ENCODE measurements around the gene JAM3.
"Not testable (repeated sequence)": the region's sequence is repeated elsewhere in the genome, so short reads cannot be mapped to it uniquely, and the experiment has no call there.

JAM3 gene

DNA sequence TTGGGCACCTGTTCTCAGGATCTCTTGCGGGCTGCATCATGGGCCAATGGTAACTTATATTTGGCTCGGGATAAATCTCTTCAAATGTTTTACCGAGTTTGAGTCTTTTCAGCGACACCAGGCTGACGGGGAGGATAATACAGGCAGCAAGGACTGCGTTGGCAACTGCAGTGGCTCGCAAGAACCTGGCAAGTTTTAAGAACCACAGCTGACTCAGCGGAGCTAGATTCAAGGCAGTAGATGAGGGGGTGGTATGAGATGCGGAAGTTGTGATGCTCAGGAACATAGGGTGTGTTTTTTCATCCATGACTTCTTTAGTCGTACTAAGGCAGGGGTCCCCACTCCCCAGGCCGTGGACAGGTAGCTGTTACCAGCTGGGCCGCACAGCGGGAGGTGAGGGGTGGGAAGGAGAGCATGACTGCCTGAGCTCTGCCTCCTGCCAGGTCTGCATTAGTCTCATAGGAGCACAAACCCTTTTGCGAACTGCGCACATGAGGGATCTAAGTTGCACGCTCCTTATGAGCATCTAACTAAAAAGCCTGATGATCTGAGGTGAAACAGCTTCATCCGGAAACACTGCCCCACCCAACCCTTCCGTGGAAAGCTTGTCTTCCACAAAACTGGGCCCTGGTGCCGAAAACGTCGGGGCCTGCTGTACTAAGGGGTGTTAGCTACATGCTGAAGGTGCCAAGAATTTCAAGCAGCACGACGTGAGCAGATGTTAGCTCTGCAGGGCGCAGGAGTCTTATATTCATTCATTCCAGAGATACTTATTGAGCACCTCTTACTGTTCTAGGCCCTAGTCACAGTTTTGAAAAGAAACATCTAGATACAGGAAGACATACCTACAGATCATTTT lies 6.4 kb upstream of the JAM3 start:
- no peak for DNase-seq (ENCODE audit: low read depth)

DNA sequence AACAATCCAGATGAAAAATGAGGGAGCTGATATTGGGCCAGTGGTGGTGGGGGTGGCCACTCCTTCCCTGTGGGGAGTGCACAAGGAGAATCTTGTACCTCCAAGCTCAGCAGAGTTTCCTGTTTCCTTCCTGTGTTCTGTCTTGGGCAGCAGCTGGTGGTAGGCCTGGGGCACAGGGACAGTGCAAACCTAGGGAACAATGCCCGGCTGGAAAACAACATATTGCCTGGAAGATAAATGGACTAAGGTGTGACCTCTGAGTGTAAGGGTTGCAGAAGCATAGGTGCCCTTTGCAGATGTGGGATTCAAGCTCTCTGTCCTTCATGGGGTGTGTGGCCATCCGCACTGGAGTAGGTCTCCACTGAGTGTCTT lies 5.8 kb upstream of the JAM3 start:
- DNase-seq (ENCODE audit: low read depth) = no peak

DNA sequence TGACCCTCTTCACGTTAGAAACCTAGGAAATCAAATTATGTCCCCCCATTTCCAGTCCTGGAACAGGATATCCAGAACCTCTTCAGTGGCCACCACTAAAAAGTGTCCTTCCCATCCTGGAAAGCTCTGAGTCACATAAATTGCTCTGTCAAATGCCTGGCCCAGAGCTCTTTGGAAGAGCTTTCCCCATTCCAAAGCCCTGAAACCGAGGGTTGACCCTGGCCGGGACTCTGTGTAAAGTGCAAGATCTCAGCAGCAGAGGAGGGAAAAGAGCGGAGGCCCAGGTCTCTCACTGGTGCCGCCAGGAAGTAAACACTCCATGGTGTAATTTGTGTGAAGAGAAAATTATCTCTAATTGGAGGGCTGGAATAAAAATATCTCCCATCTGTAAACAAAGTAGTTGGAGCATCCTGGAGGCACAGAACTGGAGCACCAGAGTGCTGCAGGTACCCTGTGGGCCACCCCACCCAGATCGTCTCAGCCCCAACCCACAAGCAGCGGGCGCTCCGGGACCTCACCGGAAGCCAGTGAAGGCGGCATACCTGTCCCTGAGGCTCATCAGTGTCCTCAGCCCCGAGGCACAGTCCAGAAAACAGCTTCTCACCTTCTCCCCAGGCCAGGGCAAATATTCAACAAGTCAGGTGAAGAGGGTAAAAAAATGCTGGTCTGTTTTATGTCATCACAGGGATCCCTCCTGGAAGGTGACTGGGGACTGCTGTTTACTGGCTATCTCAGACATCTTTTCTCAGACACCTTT lies 4.7 kb upstream of the JAM3 start:
- DNase-seq (ENCODE audit: low read depth) = no peak

DNA sequence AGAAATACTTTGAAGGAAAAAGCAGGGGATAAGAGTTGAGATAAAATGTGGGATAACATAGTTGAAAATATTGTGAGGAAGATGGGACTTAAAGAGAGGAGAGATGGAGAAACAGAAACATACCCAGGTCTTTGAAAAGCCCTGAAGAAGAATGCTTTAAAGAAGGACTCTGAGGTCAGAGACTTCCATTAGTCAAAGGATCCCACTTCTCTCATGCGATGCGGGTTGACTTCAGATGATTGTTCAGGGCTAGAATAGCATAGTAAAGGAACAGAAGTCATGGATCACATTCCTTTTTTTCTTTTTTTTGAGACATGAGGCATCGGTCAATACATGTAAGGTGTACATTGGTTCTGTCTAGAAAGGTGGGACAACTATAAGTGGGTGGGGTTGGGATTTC lies 3.5 kb upstream of the JAM3 start:
- no peak for DNase-seq (ENCODE audit: low read depth)

DNA sequence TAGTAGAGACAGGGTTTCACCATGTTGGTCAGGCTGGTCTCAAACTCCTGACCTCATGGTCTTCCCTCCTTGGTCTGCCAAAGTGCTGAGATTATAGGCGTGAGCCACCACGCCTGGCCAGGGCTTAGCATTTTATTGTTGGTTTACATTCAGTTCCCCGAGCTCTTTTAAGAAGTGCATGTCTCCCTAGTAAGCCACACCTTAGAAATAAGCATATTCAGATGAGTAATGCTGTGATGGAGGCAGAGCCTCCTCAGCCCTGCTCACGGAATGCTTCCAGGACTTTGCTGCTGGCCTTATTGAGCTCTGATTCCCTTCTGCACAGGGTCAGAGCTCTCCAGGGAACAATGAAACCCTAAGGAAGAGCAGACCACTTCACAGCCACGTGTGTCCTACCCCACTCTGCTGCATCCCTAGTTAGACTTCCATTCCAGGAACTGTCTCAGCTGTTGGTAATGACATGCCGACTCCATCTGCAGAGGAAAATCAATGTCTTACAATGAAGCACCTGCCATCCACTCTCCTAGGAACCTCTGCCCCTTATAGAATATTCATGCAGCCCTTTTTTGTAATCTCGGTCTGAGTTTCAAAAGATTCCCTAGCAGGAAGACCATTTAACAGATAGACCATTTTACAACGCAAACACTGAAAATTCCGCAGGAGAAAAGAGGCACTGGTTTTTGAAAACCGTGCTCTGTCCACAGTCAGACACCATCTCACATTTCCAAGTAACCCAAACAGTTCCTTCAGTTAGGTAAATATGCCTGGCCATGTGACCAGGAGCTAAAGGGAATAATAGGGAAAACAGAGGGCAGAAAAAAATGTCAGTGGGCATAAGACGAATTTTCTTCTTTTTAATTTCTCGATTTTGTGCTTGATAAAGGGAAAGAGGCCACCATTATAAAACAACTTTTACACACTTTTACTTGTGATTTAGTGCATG lies 1.7 kb upstream of the JAM3 start:
- DNase-seq (ENCODE audit: low read depth) = no peak

DNA sequence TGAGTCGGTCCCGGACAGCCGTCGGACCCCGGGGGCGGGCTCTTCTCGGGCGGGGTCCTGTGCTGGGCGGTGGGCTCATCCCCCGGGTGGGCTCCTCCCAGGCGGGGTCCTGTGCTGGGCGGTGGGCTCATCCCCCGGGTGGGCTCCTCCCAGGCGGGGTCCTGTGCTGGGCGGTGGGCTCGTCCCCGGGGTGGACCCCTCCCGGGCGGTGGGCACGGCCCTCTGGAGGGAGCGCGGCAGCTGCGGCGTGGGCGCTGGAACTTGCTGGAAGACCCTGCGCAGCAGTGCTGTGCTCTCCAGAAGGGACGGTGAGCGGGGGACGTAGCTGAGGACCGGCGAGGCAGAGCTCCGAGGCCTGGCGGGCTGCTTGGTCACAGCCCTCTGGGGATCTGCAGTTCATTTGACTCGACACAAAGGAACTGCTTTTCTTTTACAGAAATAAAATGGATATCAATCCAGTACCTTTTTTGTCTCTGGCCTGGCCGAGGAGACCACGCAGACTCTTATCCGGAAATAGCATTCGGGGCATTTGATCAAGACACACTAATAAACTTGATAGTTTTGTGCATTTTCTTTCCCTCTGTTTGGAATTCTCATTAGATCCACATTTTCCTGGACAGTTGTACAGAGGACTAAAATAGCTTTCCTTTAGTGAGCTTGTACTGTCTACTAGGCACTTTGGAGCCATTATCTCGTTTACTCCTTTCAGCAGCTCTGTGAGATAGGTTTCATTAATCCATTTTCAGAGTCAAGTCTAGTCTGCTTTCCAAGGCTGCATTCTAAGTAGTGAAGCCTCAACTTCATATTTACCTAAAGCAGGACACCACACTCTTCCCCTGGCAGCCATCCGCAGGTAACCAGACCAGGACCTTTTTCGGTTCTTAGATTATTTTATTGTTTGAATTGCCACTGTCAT lies 812 bp downstream of the JAM3 start:
- no peak for DNase-seq (ENCODE audit: low read depth)

DNA sequence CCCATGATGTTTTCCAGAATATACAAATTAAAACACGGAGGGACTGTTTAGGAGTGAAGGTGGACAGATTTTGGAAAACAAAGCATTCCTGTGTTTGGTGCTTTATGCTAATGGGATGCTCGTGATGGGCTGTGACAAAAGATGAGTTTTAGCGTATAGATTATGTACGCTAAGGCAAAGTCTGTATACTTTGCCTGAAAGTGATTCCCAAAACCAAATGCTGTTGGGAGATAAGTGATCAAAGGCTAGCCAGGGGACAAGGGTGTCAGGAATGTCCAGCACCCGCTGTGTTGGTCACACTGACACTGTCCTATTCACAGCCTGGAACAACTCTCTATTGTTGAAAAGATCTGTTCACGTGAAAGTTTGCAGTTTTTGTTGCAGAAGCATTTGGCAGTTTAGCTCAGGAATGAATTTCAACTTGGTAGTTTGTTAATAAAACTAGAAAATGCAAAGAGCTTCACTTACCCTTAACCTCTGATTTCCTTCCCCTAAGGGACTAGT lies 1.5 kb downstream of the JAM3 start:
- DNase-seq (ENCODE audit: low read depth) = no peak

DNA sequence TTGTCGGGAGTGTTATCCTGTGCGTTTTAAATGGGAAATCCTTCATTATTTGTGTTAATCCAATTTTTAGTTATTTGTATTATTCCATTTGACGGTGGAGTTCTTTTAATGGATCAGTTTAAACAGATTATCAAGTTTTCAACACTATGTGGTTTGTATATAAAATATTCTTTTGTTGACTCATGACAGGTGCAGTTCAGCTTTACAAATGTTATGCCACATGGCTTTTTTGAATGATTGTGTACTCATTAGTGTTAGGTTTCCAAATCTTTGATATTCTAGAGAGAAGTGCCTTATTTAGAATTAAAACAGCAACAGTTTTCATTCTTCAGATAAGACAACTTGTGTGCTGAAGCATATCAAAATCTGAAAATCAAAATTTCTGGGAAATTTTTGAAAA lies 2.4 kb downstream of the JAM3 start:
- no peak for DNase-seq (ENCODE audit: low read depth)

DNA sequence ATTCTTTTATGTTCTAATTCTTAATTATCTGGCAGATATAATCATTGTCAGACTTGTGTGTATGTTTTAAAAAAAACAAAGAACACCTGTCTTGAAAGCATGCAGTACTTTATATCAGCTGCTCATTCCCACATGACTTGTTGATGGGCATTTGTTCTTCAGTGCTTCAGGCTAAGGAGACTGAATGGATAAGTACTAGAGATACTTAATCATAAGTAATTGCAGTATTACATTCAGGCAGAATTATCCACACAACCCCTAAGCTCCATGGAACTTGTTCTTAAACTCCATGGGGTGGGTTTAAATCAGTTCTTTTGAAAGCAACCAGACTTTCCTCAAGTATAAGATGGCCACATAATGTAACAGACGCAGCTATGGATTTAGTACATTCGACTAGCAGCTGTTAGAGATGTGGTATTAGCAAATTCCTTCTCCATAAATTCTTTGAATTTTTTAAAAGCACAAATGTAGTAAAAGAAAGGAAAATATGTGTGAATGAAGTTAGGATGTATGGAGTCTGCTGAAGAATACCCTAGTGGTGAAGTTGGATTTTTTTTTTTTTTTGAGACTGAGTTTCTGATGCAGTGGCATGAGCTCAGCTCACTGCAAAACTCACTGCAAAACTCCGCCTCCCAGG lies 3.0 kb downstream of the JAM3 start:
- no peak for DNase-seq (ENCODE audit: low read depth)

DNA sequence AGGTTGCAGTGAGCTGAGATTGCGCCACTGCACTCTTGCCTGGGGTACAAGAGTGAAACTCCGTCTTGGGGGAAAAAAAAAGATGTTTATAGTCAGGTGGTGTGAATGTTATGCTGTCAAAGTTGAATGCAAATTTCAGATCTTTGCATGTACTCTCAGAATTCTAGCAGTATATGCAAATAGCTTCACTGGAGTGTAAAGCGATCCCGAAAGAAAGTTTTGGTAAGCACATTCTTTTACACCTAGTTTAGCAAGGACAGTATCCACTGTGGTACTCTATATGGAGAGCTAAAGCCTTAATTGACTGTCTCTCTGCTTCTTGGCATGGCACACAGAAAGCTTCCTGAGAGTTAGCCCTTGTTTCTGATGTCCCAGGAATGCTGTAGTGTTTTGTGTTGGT lies 4.0 kb downstream of the JAM3 start:
- DNase-seq (ENCODE audit: low read depth) = no peak

DNA sequence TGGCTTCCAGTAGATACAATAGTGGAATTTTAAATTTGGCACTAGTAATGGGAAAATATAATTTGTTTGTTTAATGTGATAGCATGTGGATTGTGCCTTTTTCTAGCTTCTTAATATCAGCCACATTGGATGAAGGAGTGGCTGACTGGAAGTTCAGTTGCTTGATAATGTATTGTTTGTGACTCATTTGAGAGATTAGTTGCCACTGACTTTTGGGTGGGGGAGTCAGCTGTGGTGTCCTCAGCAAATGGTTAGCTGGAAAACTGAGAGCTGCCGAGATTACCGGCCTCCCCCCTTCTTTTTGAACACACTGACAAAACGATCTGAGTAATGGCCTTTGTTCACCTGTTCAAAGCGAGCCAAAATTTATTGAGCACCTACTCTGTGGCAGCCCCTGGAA lies 5.5 kb downstream of the JAM3 start:
- DNase-seq (ENCODE audit: low read depth) = no peak

DNA sequence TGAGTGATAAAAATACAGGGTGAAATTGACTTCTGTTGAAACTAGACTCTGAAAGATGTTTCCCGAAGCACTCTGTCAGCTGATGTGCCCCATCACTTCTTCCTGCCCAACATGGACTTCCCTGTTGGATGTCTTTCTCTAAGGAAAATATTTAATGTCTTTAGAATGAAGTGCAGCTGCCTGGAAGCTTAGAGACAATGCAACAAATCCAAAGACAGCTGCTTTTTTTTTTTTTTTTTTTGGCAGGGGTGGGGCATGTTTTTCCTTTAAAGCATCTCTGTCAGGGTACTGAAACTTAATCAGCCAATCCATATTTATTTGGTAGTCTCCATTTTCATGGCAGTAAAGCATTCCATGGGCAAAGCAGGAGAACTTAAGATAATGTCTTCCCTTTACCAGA lies 5.9 kb downstream of the JAM3 start:
- DNase-seq (ENCODE audit: low read depth) = no peak

DNA sequence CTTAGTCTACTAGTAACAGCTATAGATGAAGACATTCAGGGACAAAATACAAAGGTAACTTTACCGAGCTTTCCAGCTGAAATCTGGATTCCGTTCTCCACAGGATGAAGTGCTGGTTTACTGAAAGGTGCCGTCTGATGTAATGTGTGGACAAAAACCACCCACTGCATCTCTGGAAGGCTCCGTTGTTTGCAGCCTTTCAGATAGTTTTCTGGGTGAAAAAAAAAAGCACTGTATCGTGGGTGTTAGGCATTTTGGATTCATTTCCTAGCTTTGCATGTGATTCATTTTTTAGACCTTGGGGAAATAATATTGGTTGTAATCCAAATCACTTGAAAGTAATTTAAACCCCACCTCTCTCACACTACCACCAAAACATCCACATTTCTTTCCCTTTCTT lies 10.4 kb downstream of the JAM3 start:
- DNase-seq (ENCODE audit: low read depth) = no peak

DNA sequence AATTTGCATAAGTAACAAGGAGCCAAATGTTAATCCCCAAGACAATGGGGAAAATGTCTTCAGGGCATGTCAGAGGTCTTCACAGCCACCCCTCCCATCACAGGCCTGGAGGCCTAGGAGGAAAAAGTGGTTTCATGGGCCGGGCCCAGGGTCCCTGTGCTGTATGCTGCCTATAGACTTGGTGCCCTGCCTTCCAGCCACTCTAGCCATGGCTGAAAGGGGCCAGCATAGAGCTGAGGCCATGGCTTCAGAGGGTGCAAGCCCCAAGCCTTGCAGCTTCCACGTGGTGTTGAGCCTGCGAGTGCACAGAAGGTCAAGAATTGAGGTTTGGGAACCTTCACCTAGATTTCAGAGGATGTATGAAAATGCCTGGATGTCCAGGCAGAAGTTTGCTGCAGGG lies 12.4 kb downstream of the JAM3 start:
- not testable (repeated sequence) for DNase-seq (ENCODE audit: low read depth)

DNA sequence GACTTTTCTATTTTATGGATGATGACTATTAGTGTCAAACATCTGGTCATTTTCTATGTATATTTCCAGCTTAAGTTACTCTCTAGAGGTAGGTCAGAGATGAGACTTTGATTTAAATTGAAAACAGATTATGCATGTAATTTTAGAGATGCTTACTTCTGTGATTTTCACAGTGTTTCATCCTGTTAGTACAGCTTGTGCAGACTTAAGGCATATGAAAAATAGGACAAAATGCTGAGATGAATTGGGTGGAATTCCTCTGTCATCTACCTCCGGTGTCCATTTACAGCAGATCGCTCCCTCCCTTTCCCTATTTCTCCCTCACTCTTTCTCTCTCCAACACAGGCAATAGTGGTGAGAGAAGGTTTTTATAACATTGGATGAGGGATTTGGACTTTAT lies 14.1 kb downstream of the JAM3 start:
- no peak for DNase-seq (ENCODE audit: low read depth)

DNA sequence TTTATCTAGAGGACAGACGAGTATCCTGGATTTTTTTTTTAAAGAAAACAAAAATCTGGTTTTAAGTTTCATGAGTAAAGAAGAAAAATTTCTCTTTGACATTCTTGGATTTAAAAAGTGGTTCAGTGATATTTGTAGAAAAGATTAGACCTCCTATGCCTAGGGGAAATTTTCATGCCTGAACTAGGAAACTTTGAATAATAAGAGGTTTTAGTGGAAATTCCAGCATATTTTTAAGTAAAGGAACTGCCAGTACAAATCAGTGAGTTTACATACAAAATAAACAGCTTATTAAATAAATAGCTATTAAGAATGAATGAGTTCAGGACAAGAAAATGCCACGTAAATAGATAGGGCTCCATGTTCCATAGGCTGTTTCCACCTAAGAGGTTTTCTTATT lies 17.5 kb downstream of the JAM3 start:
- DNase-seq (ENCODE audit: low read depth) = no peak

DNA sequence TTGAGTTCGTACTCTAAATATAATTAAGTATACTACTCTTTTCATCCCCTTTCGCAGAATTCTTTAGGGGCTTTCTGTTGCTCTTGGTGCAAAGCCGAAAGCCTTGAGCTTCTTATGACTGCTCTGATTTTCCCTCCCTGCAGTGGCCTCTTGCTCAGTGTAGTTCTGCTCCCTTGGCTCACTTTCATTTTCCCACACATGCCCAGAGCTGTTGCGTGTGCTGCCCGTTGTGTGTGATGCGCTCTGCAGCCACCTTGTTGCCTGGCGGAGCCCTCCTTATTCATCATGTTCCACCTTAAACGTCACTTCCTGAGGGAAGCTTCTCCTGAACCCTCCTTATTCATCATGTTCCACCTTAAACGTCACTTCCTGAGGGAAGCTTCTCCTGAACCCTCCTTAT lies 23.1 kb downstream of the JAM3 start:
- not testable (repeated sequence) for DNase-seq (ENCODE audit: low read depth)

DNA sequence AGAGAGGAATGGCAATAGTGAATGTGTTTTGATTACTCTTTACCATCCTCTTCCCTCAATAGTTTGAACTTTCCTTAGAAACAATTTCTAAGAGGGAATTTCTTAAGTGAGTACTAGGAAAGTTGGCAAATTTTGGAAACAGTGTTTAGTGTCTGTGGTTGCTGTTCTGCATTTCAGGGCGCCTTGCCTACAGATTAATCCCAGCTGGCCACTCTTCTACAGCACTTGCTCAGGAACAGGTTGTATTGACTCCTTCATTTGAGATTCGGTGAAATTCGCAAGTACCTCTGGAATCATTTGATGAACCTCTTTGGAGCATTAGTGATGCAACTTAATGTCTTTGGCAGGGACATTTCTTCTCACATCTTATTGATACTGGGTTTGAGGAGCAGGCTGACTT lies 28.3 kb downstream of the JAM3 start:
- DNase-seq (ENCODE audit: low read depth) = no peak

DNA sequence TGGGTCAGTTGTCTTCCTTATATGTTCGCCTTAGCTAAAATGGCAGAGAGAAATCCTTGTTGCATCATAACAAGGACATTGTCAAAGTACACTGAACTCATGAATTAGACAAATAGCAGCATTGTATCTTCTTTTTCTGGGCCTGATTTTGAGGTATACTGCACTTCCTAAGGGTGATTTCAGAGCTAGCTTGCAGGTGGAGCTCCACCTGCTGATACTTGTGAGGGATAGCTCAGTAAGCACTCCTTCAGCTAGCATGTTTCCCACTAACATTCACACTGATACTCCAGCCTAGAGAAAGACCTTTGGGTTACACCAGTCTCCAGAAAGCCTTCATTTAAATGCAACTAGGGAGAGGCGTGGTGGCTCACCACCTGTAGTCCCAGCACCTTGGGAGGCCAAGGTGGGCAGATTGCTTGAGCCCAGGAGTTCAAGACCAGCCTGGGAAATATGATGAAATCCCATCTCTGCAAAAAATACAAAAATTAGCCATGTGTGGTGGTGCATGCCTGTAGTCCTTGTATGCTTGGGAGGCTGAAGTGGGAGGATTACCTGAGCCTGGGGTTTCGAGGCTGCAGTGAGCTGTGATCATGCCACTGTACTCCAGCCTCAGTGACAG lies 29.8 kb downstream of the JAM3 start:
- DNase-seq (ENCODE audit: low read depth) = no peak

DNA sequence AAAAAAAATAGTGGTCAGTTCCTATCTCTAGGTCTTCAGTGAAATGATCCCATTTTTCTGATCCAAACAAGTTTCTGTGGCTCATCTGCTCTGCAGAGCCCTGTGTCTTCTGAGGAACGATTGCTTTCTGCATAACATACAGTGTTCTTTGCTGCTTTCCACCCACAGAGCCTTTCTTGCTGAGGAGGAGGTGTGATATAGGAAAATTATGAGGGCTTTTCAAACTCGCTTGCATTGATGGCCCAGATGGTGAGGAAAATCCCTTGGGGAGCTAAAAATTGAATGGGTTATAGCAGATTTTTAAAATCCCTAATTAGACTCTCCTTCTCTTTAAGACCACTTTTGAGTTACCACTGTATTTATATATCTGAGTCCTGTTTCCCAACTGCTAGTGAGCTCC lies 31.3 kb downstream of the JAM3 start:
- DNase-seq (ENCODE audit: low read depth) = no peak
